Neural cell (in vitro differentiated cells): ENCODE measurements around the gene FHOD1. TPM values are rescaled to one million over a fixed set of nuclear protein-coding genes. Genes with fewer than 3 reads are reported as not detected.

Experiments used
- H2AFZ ChIP-seq: fragments of 200-600, 300-800 bp; sonication (generic), shearing (Covaris generic); 2 replicates; pipeline ENCODE4 v1.6.0; 2014; ENCODE audit warnings: low read depth, mild to moderate bottlenecking, antibody characterized with exemption, low read length, moderate library complexity
- H3F3A ChIP-seq: fragments of 200-600 bp; shearing (Covaris generic); 2 replicates; pipeline ENCODE4 v1.6.1; 2016; ENCODE audit warnings: mild to moderate bottlenecking, moderate library complexity, mixed read lengths, antibody characterized with exemption, low read length; ENCODE audit not compliant: insufficient read depth, poor library complexity, severe bottlenecking
- H3K27ac ChIP-seq: fragments of 200-600, 300-800 bp; sonication (generic), shearing (Covaris generic); 2 replicates; pipeline ENCODE4 v1.5.1; 2014; ENCODE audit warnings: mild to moderate bottlenecking, low read length, moderate library complexity
- H3K27me3 ChIP-seq: fragments of 300-800, 200-600 bp; sonication (generic), shearing (Covaris generic); 2 replicates; pipeline ENCODE4 v1.6.0; 2014; ENCODE audit warnings: mild to moderate bottlenecking, low read depth, low read length, moderate library complexity; ENCODE audit not compliant: insufficient read depth
- H3K36me3 ChIP-seq: fragments of 300-800, 200-600 bp; sonication (generic), shearing (Covaris generic); 2 replicates; pipeline ENCODE4 v1.5.1; 2014; ENCODE audit warnings: mild to moderate bottlenecking, antibody characterized with exemption, low read length, moderate library complexity; ENCODE audit not compliant: insufficient read depth
- H3K4me2 ChIP-seq: fragments of 300-800, 200-600 bp; sonication (generic), shearing (Covaris generic); 2 replicates; pipeline ENCODE4 v1.6.0; 2014; ENCODE audit warnings: mild to moderate bottlenecking, low read length
- H3K4me3 ChIP-seq: fragments of 300-800, 200-600 bp; sonication (generic), shearing (Covaris generic); 2 replicates; pipeline ENCODE4 v1.5.1; 2014; ENCODE audit warnings: mild to moderate bottlenecking, low read length, moderate library complexity
- H3K79me2 ChIP-seq: fragments of 200-600 bp; shearing (Covaris generic); replicated peaks from 2 replicates; pipeline ENCODE4 v1.6.0; 2014; ENCODE audit warnings: mild to moderate bottlenecking, low read length, moderate library complexity; ENCODE audit not compliant: insufficient read depth
- H3K9ac ChIP-seq: fragments of 300-800, 200-600 bp; sonication (generic), shearing (Covaris generic); 2 replicates; pipeline ENCODE4 v1.6.1; 2016; ENCODE audit warnings: mild to moderate bottlenecking, low read length, mixed read lengths
- H3K9me2 ChIP-seq: fragments of 200-600 bp; shearing (Covaris generic); 2 replicates; pipeline ENCODE4 v1.6.1; 2016; ENCODE audit warnings: mild to moderate bottlenecking, low read length, mixed read lengths; ENCODE audit not compliant: insufficient read depth
- H3K9me3 ChIP-seq: fragments of 200-600, 300-800 bp; sonication (generic), shearing (Covaris generic); 2 replicates; pipeline ENCODE4 v1.6.1; 2016; ENCODE audit warnings: mild to moderate bottlenecking, mixed run types, low read length, moderate library complexity, mixed read lengths
- H4K20me1 ChIP-seq: fragments of 200-600 bp; shearing (Covaris generic); 2 replicates; pipeline ENCODE4 v1.6.1; 2016; ENCODE audit warnings: mild to moderate bottlenecking, mixed run types; ENCODE audit not compliant: insufficient read depth
- CTCF ChIP-seq: fragments of 450-650 bp; IDR thresholded peaks from 2 replicates; pipeline ENCODE4 v1.5.1; 2014; ENCODE audit warnings: antibody characterized with exemption, mild to moderate bottlenecking, moderate library complexity; ENCODE audit not compliant: poor library complexity, severe bottlenecking
- EP300 ChIP-seq: fragments of 450-650 bp; conservative IDR thresholded peaks from 2 replicates; pipeline ENCODE4 v1.6.1; 2014; ENCODE audit warnings: antibody characterized with exemption, mild to moderate bottlenecking, moderate library complexity; ENCODE audit not compliant: poor library complexity, severe bottlenecking
- EZH2 ChIP-seq: fragments of 200-600, 300-800 bp; shearing (Covaris generic), sonication (generic); IDR thresholded peaks from 2 replicates; pipeline ENCODE4 v1.6.1; 2014; ENCODE audit warnings: antibody characterized with exemption, low read length, borderline replicate concordance, mild to moderate bottlenecking; ENCODE audit not compliant: insufficient read depth, poor library complexity, severe bottlenecking
- MXI1 ChIP-seq: fragments of 450-650 bp; conservative IDR thresholded peaks from 2 replicates; pipeline ENCODE4 v1.6.1; 2014; ENCODE audit warnings: antibody characterized with exemption, mild to moderate bottlenecking; ENCODE audit not compliant: poor library complexity, severe bottlenecking
- POLR2AphosphoS5 ChIP-seq: IDR thresholded peaks from 2 replicates; pipeline ENCODE4 v1.6.1; 2012
- RAD21 ChIP-seq: fragments of 450-650 bp; conservative IDR thresholded peaks from 2 replicates; pipeline ENCODE4 v1.6.1; 2014; ENCODE audit warnings: antibody characterized with exemption, mild to moderate bottlenecking, moderate library complexity
- REST ChIP-seq: IDR thresholded peaks from 2 replicates; pipeline ENCODE4 v1.6.1; 2012; ENCODE audit warnings: borderline replicate concordance
- SMC3 ChIP-seq: fragments of 450-650 bp; conservative IDR thresholded peaks from 2 replicates; pipeline ENCODE4 v1.6.1; 2014; ENCODE audit warnings: antibody characterized with exemption, mild to moderate bottlenecking, moderate library complexity; ENCODE audit not compliant: poor library complexity
- TAF1 ChIP-seq: IDR thresholded peaks from 2 replicates; pipeline ENCODE4 v1.6.1; 2012; ENCODE audit warnings: low read depth
- polyA plus RNA-seq: library from polyadenylated mRNA; depleted of rRNA; stranded (reverse); fragments of >200 nt; gene quantifications from 2 replicates; pipeline ENCODE4 v1.2.3, GENCODE V29; 2014

Gene FHOD1
- polyA plus RNA-seq, 1 donor from 2014 or later, result 6.3 TPM

- Histone ChIP-seq H3K4me2 (no peak overlapping the region), H3K9me3 (no peaks in the 10 kb centered on the region), H3F3A (no peaks in the 10 kb centered on the region), H3K9ac (no peak overlapping the region), H3K36me3 (no peaks in the 10 kb centered on the region), H3K27ac (no peak overlapping the region), H3K27me3 (no peaks in the 10 kb centered on the region), H3K4me3 (peak overlapping the region; percentile 100), H4K20me1 (no peaks in the 10 kb centered on the region), H2AFZ (no peak overlapping the region), H3K79me2 (peaks cover 15% of the 10 kb centered on the region), H3K9me2 (no peaks in the 10 kb centered on the region)
- no peak for TF ChIP-seq EZH2
- no peak for TF ChIP-seq REST
- TF ChIP-seq SMC3, result no peak
- no peak for TF ChIP-seq CTCF
- TF ChIP-seq EP300, result no peak
- TF ChIP-seq POLR2AphosphoS5, result no peak
- TF ChIP-seq MXI1, result no peak
- no peak for TF ChIP-seq RAD21
- no peak for TF ChIP-seq TAF1
Measured at GRCh38 chr16:67191411-67191994, 55.8 kb downstream of the FHOD1 start.

GRCh38 chr16:67190448-67191399 lies 56.6 kb downstream of the FHOD1 start:
- H3K9me2 ChIP-seq, result no peaks in the 10 kb centered on the region
- no peaks in the 10 kb centered on the region for H3K9me3 ChIP-seq
- H3K27ac ChIP-seq, result no peak overlapping the region
- H3K79me2 ChIP-seq, result peaks cover 15% of the 10 kb centered on the region
- H2AFZ ChIP-seq, result no peak overlapping the region
- H3K4me3 ChIP-seq, result no peak overlapping the region
- H3K4me2 ChIP-seq, result no peak overlapping the region
- no peak overlapping the region for H3K9ac ChIP-seq
- no peaks in the 10 kb centered on the region for H3K27me3 ChIP-seq
- H4K20me1 ChIP-seq, result no peaks in the 10 kb centered on the region
- H3F3A ChIP-seq, result no peaks in the 10 kb centered on the region
- no peaks in the 10 kb centered on the region for H3K36me3 ChIP-seq
- no peak for TF ChIP-seq TAF1
- no peak for TF ChIP-seq POLR2AphosphoS5
- TF ChIP-seq REST, result no peak
- no peak for TF ChIP-seq EZH2
- no peak for TF ChIP-seq EP300
- TF ChIP-seq MXI1, result no peak
- TF ChIP-seq SMC3, result no peak
- TF ChIP-seq RAD21, result no peak
- TF ChIP-seq CTCF, result no peak
